Measurements from ENCODE around the gene TMEM237.

Gene TMEM237

DNA sequence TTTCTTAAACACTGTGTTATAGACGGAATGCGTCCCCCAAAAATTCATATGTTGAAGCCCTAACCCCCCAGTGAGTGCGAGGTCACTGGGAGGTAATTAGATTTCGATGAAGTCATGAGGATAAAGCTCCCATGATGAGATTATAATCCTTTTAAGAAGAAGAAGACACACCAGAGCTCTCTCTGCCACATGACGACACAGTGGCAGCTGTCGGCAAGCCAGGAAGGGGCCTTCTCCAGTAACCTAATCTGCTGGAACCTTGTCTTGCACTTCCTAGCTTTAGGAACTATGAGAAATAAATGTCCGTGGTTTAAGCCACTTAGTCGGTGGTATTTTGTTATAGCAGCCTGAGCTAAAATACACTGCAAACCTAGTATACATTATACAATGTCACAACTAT, 12.3 kb downstream of the TMEM237 start:
- Histone ChIP-seq H3K36me3 (ENCODE audit: insufficient read depth, low read length) (no peaks in the 10 kb centered on the region), H2AFZ (ENCODE audit: low read length) (no peak overlapping the region), H3K27ac (ENCODE audit: low read depth, low read length, poor library complexity, severe bottlenecking) (no peak overlapping the region), H3K9me2 (ENCODE audit: low read depth, low read length) (no peaks in the 10 kb centered on the region), H3K27me3 (ENCODE audit: insufficient read depth, low read length) (no peaks in the 10 kb centered on the region), H4K20me1 (ENCODE audit: insufficient read depth, low read length) (no peaks in the 10 kb centered on the region), H3F3A (ENCODE audit: insufficient read depth, low read length) (no peaks in the 10 kb centered on the region), H3K4me3 (ENCODE audit: low read depth, low read length, poor library complexity, severe bottlenecking) (no peak overlapping the region), H3K4me2 (ENCODE audit: low read length) (no peak overlapping the region), H3K9ac (ENCODE audit: low read length) (no peak overlapping the region), H3K9me3 (ENCODE audit: low read length) (no peaks in the 10 kb centered on the region), H3K79me2 (ENCODE audit: insufficient read depth, low read length) (no peaks in the 10 kb centered on the region), H3K4me1 (ENCODE audit: insufficient read depth, low read length, severe bottlenecking) (no peaks in the 10 kb centered on the region)
- TF ChIP-seq, protein P1, sequence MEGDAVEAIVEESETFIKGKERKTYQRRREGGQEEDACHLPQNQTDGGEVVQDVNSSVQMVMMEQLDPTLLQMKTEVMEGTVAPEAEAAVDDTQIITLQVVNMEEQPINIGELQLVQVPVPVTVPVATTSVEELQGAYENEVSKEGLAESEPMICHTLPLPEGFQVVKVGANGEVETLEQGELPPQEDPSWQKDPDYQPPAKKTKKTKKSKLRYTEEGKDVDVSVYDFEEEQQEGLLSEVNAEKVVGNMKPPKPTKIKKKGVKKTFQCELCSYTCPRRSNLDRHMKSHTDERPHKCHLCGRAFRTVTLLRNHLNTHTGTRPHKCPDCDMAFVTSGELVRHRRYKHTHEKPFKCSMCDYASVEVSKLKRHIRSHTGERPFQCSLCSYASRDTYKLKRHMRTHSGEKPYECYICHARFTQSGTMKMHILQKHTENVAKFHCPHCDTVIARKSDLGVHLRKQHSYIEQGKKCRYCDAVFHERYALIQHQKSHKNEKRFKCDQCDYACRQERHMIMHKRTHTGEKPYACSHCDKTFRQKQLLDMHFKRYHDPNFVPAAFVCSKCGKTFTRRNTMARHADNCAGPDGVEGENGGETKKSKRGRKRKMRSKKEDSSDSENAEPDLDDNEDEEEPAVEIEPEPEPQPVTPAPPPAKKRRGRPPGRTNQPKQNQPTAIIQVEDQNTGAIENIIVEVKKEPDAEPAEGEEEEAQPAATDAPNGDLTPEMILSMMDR (IDR thresholded peaks at IDR 0.05; ENCODE audit: low read length) = no peak
- no peak for TF ChIP-seq EZH2 (IDR thresholded peaks at IDR 0.05; ENCODE audit: borderline replicate concordance, low read length)

- Histone ChIP-seq H3K27ac (ENCODE audit: low read depth, low read length, poor library complexity, severe bottlenecking) (no peak overlapping the region), H3K9ac (ENCODE audit: low read length) (no peak overlapping the region), H4K20me1 (ENCODE audit: insufficient read depth, low read length) (no peaks in the 10 kb centered on the region), H3K4me1 (ENCODE audit: insufficient read depth, low read length, severe bottlenecking) (no peaks in the 10 kb centered on the region), H3K4me3 (ENCODE audit: low read depth, low read length, poor library complexity, severe bottlenecking) (no peak overlapping the region), H3K36me3 (ENCODE audit: insufficient read depth, low read length) (no peaks in the 10 kb centered on the region), H3F3A (ENCODE audit: insufficient read depth, low read length) (no peaks in the 10 kb centered on the region), H2AFZ (ENCODE audit: low read length) (no peak overlapping the region), H3K9me2 (ENCODE audit: low read depth, low read length) (no peaks in the 10 kb centered on the region), H3K27me3 (ENCODE audit: insufficient read depth, low read length) (no peaks in the 10 kb centered on the region), H3K4me2 (ENCODE audit: low read length) (no peak overlapping the region), H3K9me3 (ENCODE audit: low read length) (no peaks in the 10 kb centered on the region), H3K79me2 (ENCODE audit: insufficient read depth, low read length) (no peaks in the 10 kb centered on the region)
- TF ChIP-seq, protein P1 (IDR thresholded peaks at IDR 0.05; ENCODE audit: low read length) = no peak
- TF ChIP-seq EZH2 (IDR thresholded peaks at IDR 0.05; ENCODE audit: borderline replicate concordance, low read length) = no peak
Measured at GRCh38 chr2:201630577-201630976, 12.7 kb downstream of the TMEM237 start.

- Histone ChIP-seq H3K36me3 (ENCODE audit: insufficient read depth, low read length) (no peaks in the 10 kb centered on the region), H4K20me1 (ENCODE audit: insufficient read depth, low read length) (no peaks in the 10 kb centered on the region), H3K4me3 (ENCODE audit: low read depth, low read length, poor library complexity, severe bottlenecking) (no peak overlapping the region), H3K9me3 (ENCODE audit: low read length) (no peaks in the 10 kb centered on the region), H3K79me2 (ENCODE audit: insufficient read depth, low read length) (no peaks in the 10 kb centered on the region), H3K27ac (ENCODE audit: low read depth, low read length, poor library complexity, severe bottlenecking) (no peak overlapping the region), H3F3A (ENCODE audit: insufficient read depth, low read length) (no peaks in the 10 kb centered on the region), H2AFZ (ENCODE audit: low read length) (no peak overlapping the region), H3K4me2 (ENCODE audit: low read length) (no peak overlapping the region), H3K9ac (ENCODE audit: low read length) (no peak overlapping the region), H3K4me1 (ENCODE audit: insufficient read depth, low read length, severe bottlenecking) (no peaks in the 10 kb centered on the region), H3K27me3 (ENCODE audit: insufficient read depth, low read length) (no peaks in the 10 kb centered on the region), H3K9me2 (ENCODE audit: low read depth, low read length) (no peaks in the 10 kb centered on the region)
- TF ChIP-seq EZH2 (IDR thresholded peaks at IDR 0.05; ENCODE audit: borderline replicate concordance, low read length) = no peak
- TF ChIP-seq, protein P1 (IDR thresholded peaks at IDR 0.05; ENCODE audit: low read length) = no peak
Measured at GRCh38 chr2:201628545-201628944, 14.8 kb downstream of the TMEM237 start.

All from OCI-LY1 (cell line).